Measurements from ENCODE around the gene HDAC11.

The HDAC11 gene

GRCh38 chr3:13543253-13543652 lies 63.1 kb downstream of the HDAC11 start:
- peak; percentile 86 for DNase-seq (ENCODE audit: low spot score)

- peak; percentile 73 for DNase-seq (ENCODE audit: low spot score)
These were observed 64.3 kb downstream of the HDAC11 start for GRCh38 chr3:13544293-13544831.

- DNase-seq (ENCODE audit: low spot score) = no peak
These were observed 65.0 kb downstream of the HDAC11 start for GRCh38 chr3:13544951-13545651.

- no peak for DNase-seq (ENCODE audit: low spot score)
These were observed 65.9 kb downstream of the HDAC11 start for GRCh38 chr3:13545952-13546454.

- no peak for DNase-seq (ENCODE audit: low spot score)
These were observed 66.6 kb downstream of the HDAC11 start for GRCh38 chr3:13546667-13547171.

- DNase-seq (ENCODE audit: low spot score) = no peak
These were observed 67.7 kb downstream of the HDAC11 start for GRCh38 chr3:13547591-13548371.

- DNase-seq (ENCODE audit: low spot score) = no peak
These were observed 68.9 kb downstream of the HDAC11 start, which contains the start of gene FBLN2 for GRCh38 chr3:13548696-13549622. FBLN2 (plus strand) TSS chr3:13549125; CDS start chr3:13570356, 21,231 bp downstream.

- no peak for DNase-seq (ENCODE audit: low spot score)
These were observed 69.7 kb downstream of the HDAC11 start for GRCh38 chr3:13549623-13550422.

- no peak for DNase-seq (ENCODE audit: low spot score)
These were observed 70.3 kb downstream of the HDAC11 start for GRCh38 chr3:13550423-13550690.

- no peak for DNase-seq (ENCODE audit: low spot score)
These were observed 70.8 kb downstream of the HDAC11 start for GRCh38 chr3:13550791-13551360.

GRCh38 chr3:13552857-13553652 lies 72.9 kb downstream of the HDAC11 start:
- no peak for DNase-seq (ENCODE audit: low spot score)

GRCh38 chr3:13553686-13554085 lies 73.6 kb downstream of the HDAC11 start:
- no peak for DNase-seq (ENCODE audit: low spot score)

- DNase-seq (ENCODE audit: low spot score) = no peak
These were observed 75.6 kb downstream of the HDAC11 start for GRCh38 chr3:13555753-13556152.
